Right lobe of liver (tissue), 6 donors: Measurements from ENCODE around the gene SLC25A17. TPM values are rescaled to one million over a fixed set of nuclear protein-coding genes. Genes with fewer than 3 reads are reported as not detected.
"Not testable (repeated sequence)": the region's sequence is repeated elsewhere in the genome, so short reads cannot be mapped to it uniquely, and the experiment has no call there.

ENCODE experiments used
- ATAC-seq, 4 donors: fragments of 200-7000 bp; cut with Tn5 transposase; one replicate each; pipeline ENCODE4 v1.9.1; 2020; ENCODE audit warnings: mild to moderate bottlenecking in 4 of 4, moderate library complexity in 4 of 4
- DNase-seq, 3 donors: peaks; one replicate each; pipeline ENCODE4 v3.0.0-alpha.2; 2020
- H3K27ac ChIP-seq, 3 donors: fragments of 200-600 bp; one replicate each; pipeline ENCODE4 v1.8.0; 2022
- H3K27me3 ChIP-seq, 2 donors: fragments of 200-600 bp; one replicate each; pipeline ENCODE4 v1.8.0; 2022
- H3K36me3 ChIP-seq, 4 donors: fragments of 200-600 bp; sonication (generic) in 1 of 4; one replicate each; pipeline versions ENCODE4 v1.5.1 to v1.8.0; 2017 to 2022; ENCODE audit warnings: control low read depth in 1 of 4
- H3K4me1 ChIP-seq, 4 donors: fragments of 200-600 bp; sonication (generic) in 1 of 4; one replicate each; pipeline versions ENCODE4 v1.5.1 to v1.8.0; 2017 to 2022; ENCODE audit warnings: control low read depth in 1 of 4
- H3K4me3 ChIP-seq, 3 donors: fragments of 200-600 bp; one replicate each; pipeline ENCODE4 v1.8.0; 2022
- H3K9me3 ChIP-seq, 4 donors: fragments of 200-600 bp; sonication (generic) in 1 of 4; one replicate each; pipeline versions ENCODE4 v1.5.1 to v1.8.0; 2017 to 2022; ENCODE audit warnings: control low read depth in 1 of 4
- CTCF ChIP-seq, 4 donors: fragments of 200-600 bp in 3 of 4; fragments of 450-650 bp in 1 of 4; IDR thresholded peaks; one replicate each; pipeline versions ENCODE4 v1.5.1 to v1.8.0; 2016 to 2022; ENCODE audit warnings: antibody characterized with exemption in 4 of 4, mild to moderate bottlenecking in 2 of 4
- POLR2A ChIP-seq: fragments of 450-650 bp; IDR thresholded peaks from one replicate; pipeline ENCODE4 v1.6.1; 2017; ENCODE audit warnings: antibody characterized with exemption, mild to moderate bottlenecking
- WGBS: methylation state at CpG from one replicate; pipeline ENCODE4 v1.1.6; 2018; ENCODE audit warnings: low coverage, low lambda C conversion rate; ENCODE audit not compliant: insufficient coverage; ENCODE audit errors: missing lambda C conversion rate; 5-methylcytosine and 5-hydroxymethylcytosine counted together
- intact Hi-C, 2 donors: fragments of 100-400 bp; cut with DNase I; formaldehyde crosslinking; loops; one replicate each; pipeline versions ENCODE4 v1.11.2 to v1.14.1; 2022
- total RNA-seq, 6 experiments: library from RNA; depleted of rRNA in 2 of 6; stranded (reverse); fragments of >200 nt in 2 of 6; fragmentation: NEBNext Ultra II Directional in 3 of 6; extraction: Animal tissue kit (Norgen Biotek cat#: 25700) in 3 of 6; gene quantifications; one replicate each; pipeline versions ENCODE4 v1.1.0 to v1.2.4, GENCODE V29; 2016 to 2023
- donor health status: DM: no; HTN: yes; CAD: no.
- donor health status: DM: no; HTN: no; CAD: no.
- donor health status: DM: no; HTN: no; CAD: no.
- donor health status: DM: no; HTN: yes; CAD: no.
- donor health status: DM: no; HTN: yes; CAD: no.

The SLC25A17 gene
- total RNA-seq, 6 experiments from 2014 or later, result 10.9 to 15.5 (median 13.0) TPM

GRCh38 chr22:40789131-40789530 lies 30.0 kb downstream of the SLC25A17 start:
- WGBS, result no CpG with 5 or more reads among the region's 22 CpGs
- no peak for TF ChIP-seq CTCF (IDR thresholded peaks at IDR 0.05)
- no peak for TF ChIP-seq POLR2A
- ATAC-seq (peak in 1 of 4 donors; percentile 43), DNase-seq (no peak)
- Histone ChIP-seq H3K4me3 (no peak overlapping the region), H3K27ac (no peak overlapping the region), H3K9me3 (no peaks in the 10 kb centered on the region), H3K4me1 (peaks cover 0 to 6% (median 3%) of the 10 kb centered on the region in 4 donors), H3K36me3 (peaks cover 0 to 6% (median 0%) of the 10 kb centered on the region in 4 donors), H3K27me3 (no peaks in the 10 kb centered on the region)
- intact Hi-C loops, result no loop called here

GRCh38 chr22:40782521-40782920 lies 36.6 kb downstream of the SLC25A17 start:
- Histone ChIP-seq H3K36me3 (peaks cover 0 to 3% (median 1%) of the 10 kb centered on the region in 4 donors), H3K27ac (no peak overlapping the region), H3K4me1 (no peaks in the 10 kb centered on the region), H3K9me3 (no peaks in the 10 kb centered on the region), H3K4me3 (no peak overlapping the region), H3K27me3 (no peaks in the 10 kb centered on the region)
- ATAC-seq, result no peak
- no peak for DNase-seq
- intact Hi-C loops, result no loop called here
- WGBS, result 80% methylated on average over 3 of the region's 3 CpGs
- TF ChIP-seq POLR2A, result no peak
- no peak for TF ChIP-seq CTCF (IDR thresholded peaks at IDR 0.05)

GRCh38 chr22:40781749-40782148 lies 37.4 kb downstream of the SLC25A17 start:
- H3K36me3 ChIP-seq, H3K9me3 ChIP-seq, H3K27me3 ChIP-seq, H3K4me1 ChIP-seq, DNase-seq, H3K27ac ChIP-seq, ATAC-seq, H3K4me3 ChIP-seq, intact Hi-C loops: not testable (repeated sequence)
- WGBS, result 98% methylated on average over 13 of the region's 14 CpGs

GRCh38 chr22:40769761-40770160 lies 49.4 kb downstream of the SLC25A17 start:
- no peaks in the 10 kb centered on the region for H3K9me3 ChIP-seq
- intact Hi-C loops, result no loop called here
- WGBS, result 84% methylated on average over 6 of the region's 6 CpGs
- H3K27ac ChIP-seq, result no peak overlapping the region
- no peaks in the 10 kb centered on the region for H3K4me1 ChIP-seq
- DNase-seq (no peak), ATAC-seq (no peak)
- TF ChIP-seq CTCF (IDR thresholded peaks at IDR 0.05), result no peak
- TF ChIP-seq POLR2A, result no peak
- H3K27me3 ChIP-seq, result no peaks in the 10 kb centered on the region
- H3K4me3 ChIP-seq, result no peak overlapping the region
- H3K36me3 ChIP-seq, result peaks cover 0 to 46% (median 8%) of the 10 kb centered on the region in 4 donors

GRCh38 chr22:40768206-40768605 lies 50.9 kb downstream of the SLC25A17 start:
- no peaks in the 10 kb centered on the region for H3K4me1 ChIP-seq
- 91% methylated on average over 1 of the region's 1 CpG for WGBS
- intact Hi-C loops, result no loop called here
- no peaks in the 10 kb centered on the region for H3K9me3 ChIP-seq
- peaks cover 0 to 31% (median 6%) of the 10 kb centered on the region in 4 donors for H3K36me3 ChIP-seq
- no peak for ATAC-seq
- DNase-seq, result no peak
- H3K4me3 ChIP-seq, result no peak overlapping the region
- TF ChIP-seq CTCF (IDR thresholded peaks at IDR 0.05), result no peak
- no peak for TF ChIP-seq POLR2A
- no peak overlapping the region for H3K27ac ChIP-seq
- no peaks in the 10 kb centered on the region for H3K27me3 ChIP-seq
